Gastroesophageal sphincter (tissue), 4 donors: ENCODE measurements around the gene INPP5D. TPM values are rescaled to one million over a fixed set of nuclear protein-coding genes. Genes with fewer than 3 reads are reported as not detected.

ENCODE experiments used
- ATAC-seq: fragments of 150-250 bp; one replicate; pipeline ENCODE4 v1.9.1; 2016; ENCODE audit warnings: mild to moderate bottlenecking, moderate library complexity
- H3K27ac ChIP-seq, 4 donors: fragments of 200-600 bp; sonication (generic) in 3 of 4; 1 replicate in 3 of 4; 2 replicates in 1 of 4; pipeline ENCODE4 v1.5.1; 2016 to 2019
- H3K27me3 ChIP-seq: fragments of 200-600 bp; sonication (generic); one replicate; pipeline ENCODE4 v1.5.1; 2019
- H3K36me3 ChIP-seq, 2 donors: fragments of 200-600 bp; sonication (generic); one replicate each; pipeline ENCODE4 v1.5.1; 2019; ENCODE audit warnings: control low read depth in 1 of 2
- H3K4me1 ChIP-seq, 3 donors: fragments of 200-600 bp; sonication (generic); 1 replicate in 2 of 3; 2 replicates in 1 of 3; pipeline ENCODE4 v1.5.1; 2016 to 2019; ENCODE audit warnings: control low read depth in 2 of 3
- H3K4me3 ChIP-seq, 2 donors: fragments of 200-600 bp; sonication (generic); one replicate each; pipeline ENCODE4 v1.5.1; 2019; ENCODE audit warnings: mild to moderate bottlenecking in 1 of 2, moderate library complexity in 1 of 2
- H3K9me3 ChIP-seq, 3 donors: fragments of 200-600 bp; sonication (generic); one replicate each; pipeline ENCODE4 v1.5.1; 2017 to 2019; ENCODE audit warnings: control low read depth in 2 of 3
- EP300 ChIP-seq: sonication (generic); formaldehyde crosslinking; IDR thresholded peaks from one replicate; pipeline ENCODE4 v1.6.1; 2017; ENCODE audit warnings: antibody characterized with exemption, mild to moderate bottlenecking
- POLR2A ChIP-seq, 2 donors: fragments of 450-650 bp; IDR thresholded peaks; one replicate each; pipeline ENCODE4 v1.6.1; 2017; ENCODE audit warnings: antibody characterized with exemption in 2 of 2, mild to moderate bottlenecking in 2 of 2, moderate library complexity in 1 of 2
- POLR2AphosphoS5 ChIP-seq: sonication (generic); formaldehyde crosslinking; IDR thresholded peaks from one replicate; pipeline ENCODE4 v1.6.1; 2017; ENCODE audit warnings: antibody characterized with exemption
- WGBS, 2 donors: methylation state at CpG; one replicate each; pipeline ENCODE4 v1.1.5; 2018; ENCODE audit warnings: low coverage in 1 of 2; 5-methylcytosine and 5-hydroxymethylcytosine counted together
- total RNA-seq, 4 donors: library from RNA; depleted of rRNA; stranded (reverse); fragments of >200 nt; gene quantifications; one replicate each; pipeline ENCODE4 v1.1.0, GENCODE V29; 2016
- TF ChIP-seq, protein P1 (sequence below), 4 experiments: fragments of 200-600 bp in 2 of 4; fragments of 450-650 bp in 2 of 4; sonication (generic) in 1 of 4; IDR thresholded peaks; one replicate each; pipeline ENCODE4 v1.5.1; 2017 to 2019; ENCODE audit warnings: antibody characterized with exemption in 4 of 4, mild to moderate bottlenecking in 2 of 4, moderate library complexity in 2 of 4

The INPP5D gene
- total RNA-seq, 4 donors from 2014 or later, result 6.5 to 12.4 (median 9.3) TPM

DNA sequence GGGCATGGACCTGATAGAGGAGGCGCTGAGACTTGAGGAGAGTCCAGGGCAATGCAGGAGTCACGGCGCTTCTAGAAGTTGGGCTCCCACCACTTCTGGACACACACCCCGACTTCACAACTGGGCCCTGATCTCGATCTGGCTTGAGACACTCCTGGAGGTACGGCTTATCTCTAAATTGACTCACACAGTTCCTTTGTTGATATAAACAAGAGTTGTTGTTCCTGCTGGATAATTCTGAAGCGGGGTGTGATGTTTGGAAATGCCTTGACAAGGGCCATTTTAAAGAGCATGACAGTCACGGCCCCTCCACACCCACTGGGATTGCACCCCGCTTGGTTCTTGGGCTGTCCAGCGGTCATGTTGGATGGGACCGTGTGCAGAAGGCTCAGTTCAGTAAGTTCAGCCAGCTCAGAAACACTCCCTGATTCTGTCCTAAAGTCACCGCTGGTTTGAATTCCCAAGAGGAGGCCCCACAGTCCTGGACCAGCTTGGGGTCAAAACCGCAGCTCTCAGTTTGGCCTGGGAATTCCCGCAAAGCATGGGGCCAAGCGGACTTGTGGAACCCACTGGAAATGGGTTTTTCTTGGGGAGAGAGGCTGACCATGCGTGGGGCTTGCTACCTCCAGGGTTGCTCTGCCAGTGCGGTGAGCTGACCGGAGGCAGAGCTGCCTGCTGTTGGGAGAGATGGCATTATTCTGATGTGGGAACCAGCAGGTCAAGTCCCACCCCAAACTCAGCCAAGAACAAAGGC is 37.0 kb upstream of the INPP5D start:
- peaks cover 0 to 4% (median 0%) of the 10 kb centered on the region in 3 donors for H3K9me3 ChIP-seq
- H3K27ac ChIP-seq, result no peak overlapping the region
- no peak for ATAC-seq
- TF ChIP-seq POLR2AphosphoS5, result no peak
- TF ChIP-seq POLR2A (IDR thresholded peaks at IDR 0.05), result no peak
- TF ChIP-seq EP300, result no peak
- TF ChIP-seq, protein P1, sequence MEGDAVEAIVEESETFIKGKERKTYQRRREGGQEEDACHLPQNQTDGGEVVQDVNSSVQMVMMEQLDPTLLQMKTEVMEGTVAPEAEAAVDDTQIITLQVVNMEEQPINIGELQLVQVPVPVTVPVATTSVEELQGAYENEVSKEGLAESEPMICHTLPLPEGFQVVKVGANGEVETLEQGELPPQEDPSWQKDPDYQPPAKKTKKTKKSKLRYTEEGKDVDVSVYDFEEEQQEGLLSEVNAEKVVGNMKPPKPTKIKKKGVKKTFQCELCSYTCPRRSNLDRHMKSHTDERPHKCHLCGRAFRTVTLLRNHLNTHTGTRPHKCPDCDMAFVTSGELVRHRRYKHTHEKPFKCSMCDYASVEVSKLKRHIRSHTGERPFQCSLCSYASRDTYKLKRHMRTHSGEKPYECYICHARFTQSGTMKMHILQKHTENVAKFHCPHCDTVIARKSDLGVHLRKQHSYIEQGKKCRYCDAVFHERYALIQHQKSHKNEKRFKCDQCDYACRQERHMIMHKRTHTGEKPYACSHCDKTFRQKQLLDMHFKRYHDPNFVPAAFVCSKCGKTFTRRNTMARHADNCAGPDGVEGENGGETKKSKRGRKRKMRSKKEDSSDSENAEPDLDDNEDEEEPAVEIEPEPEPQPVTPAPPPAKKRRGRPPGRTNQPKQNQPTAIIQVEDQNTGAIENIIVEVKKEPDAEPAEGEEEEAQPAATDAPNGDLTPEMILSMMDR (IDR thresholded peaks at IDR 0.05), result no peak
- H3K4me1 ChIP-seq, result no peaks in the 10 kb centered on the region
- H3K27me3 ChIP-seq, result no peaks in the 10 kb centered on the region
- H3K36me3 ChIP-seq, result no peaks in the 10 kb centered on the region
- no peak overlapping the region for H3K4me3 ChIP-seq
- 87% methylated on average over 8 of the region's 18 CpGs; no CpG with 5 or more reads in 1 of the 2 donors for WGBS, 2 donors

DNA sequence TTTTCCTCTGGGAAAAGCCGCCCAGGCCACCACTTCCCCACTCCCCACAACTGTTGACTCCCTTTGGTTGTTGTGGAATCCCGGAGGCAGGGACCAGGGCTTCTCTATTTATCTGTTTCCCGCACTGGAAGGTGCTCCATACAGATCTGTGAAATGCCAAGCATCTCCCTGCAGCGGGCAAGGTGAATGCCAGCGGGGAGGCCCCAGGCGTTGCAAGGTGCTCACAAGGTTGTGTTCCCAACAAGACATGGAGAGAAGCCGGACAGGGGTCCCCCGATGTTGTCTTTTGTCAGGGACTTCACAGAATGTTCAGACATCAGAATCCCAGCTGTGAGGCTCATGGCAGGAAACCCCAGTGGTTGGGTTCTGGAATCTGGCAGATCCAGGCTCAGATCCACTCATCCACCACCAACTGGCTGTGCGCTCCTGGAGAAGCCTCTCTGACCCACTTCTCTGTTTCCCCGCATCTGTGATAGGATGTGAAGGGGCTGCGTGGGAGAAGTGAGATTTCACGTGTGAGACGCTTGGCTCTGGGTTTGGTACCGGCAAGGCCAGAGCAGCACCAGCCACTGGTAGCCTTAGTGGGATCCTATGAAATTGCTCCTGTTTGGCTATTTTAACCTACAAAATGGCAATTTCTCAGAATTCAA is 36.3 kb upstream of the INPP5D start:
- H3K27me3 ChIP-seq, result no peaks in the 10 kb centered on the region
- H3K9me3 ChIP-seq, result no peaks in the 10 kb centered on the region
- H3K4me3 ChIP-seq, result no peak overlapping the region
- H3K27ac ChIP-seq, result no peak overlapping the region
- H3K36me3 ChIP-seq, result no peaks in the 10 kb centered on the region
- no peaks in the 10 kb centered on the region for H3K4me1 ChIP-seq
- WGBS, 2 donors, result 90 to 100% methylated on average over 3 to 6 of the region's 14 CpGs
- TF ChIP-seq, protein P1 (IDR thresholded peaks at IDR 0.05), result no peak
- TF ChIP-seq POLR2A (IDR thresholded peaks at IDR 0.05) (no peak), EP300 (no peak), POLR2AphosphoS5 (no peak)
- ATAC-seq, result no peak

DNA sequence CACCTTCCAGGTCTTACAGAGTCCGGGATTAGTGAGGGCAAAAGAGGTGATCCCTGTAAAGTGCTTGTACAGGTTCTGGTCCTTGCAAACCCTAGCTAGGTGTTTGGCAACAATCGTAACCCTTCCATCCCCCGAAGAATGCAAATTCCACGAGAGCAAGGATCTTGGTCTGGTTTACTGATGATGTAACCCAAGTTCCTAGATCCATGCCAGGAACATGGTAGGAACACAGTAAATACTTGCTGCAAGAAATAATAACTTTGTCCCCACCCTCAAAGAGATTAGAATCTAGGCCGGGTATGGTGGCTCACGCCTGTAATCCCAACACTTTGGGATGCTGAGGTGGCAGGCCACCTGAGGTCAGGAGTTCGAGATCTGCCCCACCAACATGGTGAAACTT is 34.4 kb upstream of the INPP5D start:
- H3K4me1 ChIP-seq, result no peaks in the 10 kb centered on the region
- WGBS, 2 donors, result 67% methylated on average over 3 of the region's 7 CpGs; no CpG with 5 or more reads in 1 of the 2 donors
- H3K27me3 ChIP-seq, result no peaks in the 10 kb centered on the region
- H3K9me3 ChIP-seq, result no peaks in the 10 kb centered on the region
- no peak for TF ChIP-seq POLR2A (IDR thresholded peaks at IDR 0.05)
- TF ChIP-seq, protein P1 (IDR thresholded peaks at IDR 0.05), result no peak
- no peak for TF ChIP-seq EP300
- TF ChIP-seq POLR2AphosphoS5, result no peak
- H3K4me3 ChIP-seq, result no peak overlapping the region
- no peaks in the 10 kb centered on the region for H3K36me3 ChIP-seq
- no peak overlapping the region for H3K27ac ChIP-seq
- ATAC-seq, result no peak

DNA sequence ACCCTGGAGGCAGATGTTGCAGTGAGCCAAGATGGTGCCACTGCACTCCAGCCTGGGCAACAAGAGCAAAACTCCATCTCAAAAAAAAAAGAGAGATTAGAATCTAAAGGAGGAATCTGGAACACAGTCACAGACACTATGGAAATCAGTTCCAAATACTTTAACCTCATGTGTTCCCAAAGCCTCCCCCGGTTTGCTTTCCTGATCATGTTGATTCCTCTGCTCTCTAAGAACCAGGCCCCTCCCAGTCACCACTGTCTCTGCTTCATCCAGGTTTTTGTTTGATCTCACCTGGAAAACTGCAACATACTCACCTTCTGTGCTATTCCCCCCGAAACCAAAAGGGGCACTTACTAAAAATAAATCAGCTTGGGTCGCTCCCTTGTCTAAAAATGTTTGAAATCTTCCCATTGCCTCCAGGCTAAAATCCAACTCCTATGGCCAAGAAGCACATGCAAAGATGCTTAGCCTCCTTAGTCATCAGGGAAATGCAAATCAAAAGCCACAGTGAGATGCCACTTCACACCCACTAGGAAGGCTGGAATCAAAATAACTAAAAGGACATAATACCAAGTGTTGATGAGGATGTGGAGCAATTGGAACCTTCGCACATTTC is 33.8 kb upstream of the INPP5D start:
- Histone ChIP-seq H3K9me3 (no peaks in the 10 kb centered on the region), H3K4me1 (no peaks in the 10 kb centered on the region), H3K27ac (no peak overlapping the region), H3K27me3 (no peaks in the 10 kb centered on the region), H3K4me3 (no peak overlapping the region), H3K36me3 (no peaks in the 10 kb centered on the region)
- WGBS, 2 donors, result 53 to 77% methylated on average over 4 of the region's 4 CpGs
- TF ChIP-seq, protein P1 (IDR thresholded peaks at IDR 0.05), result no peak
- TF ChIP-seq EP300, result no peak
- ATAC-seq, result no peak
